HEK293T (cell line): ENCODE data around the gene PCGF2.
"Not testable (repeated sequence)": the region's sequence is repeated elsewhere in the genome, so short reads cannot be mapped to it uniquely, and the experiment has no call there.

Experiments used
- CTCF ChIA-PET: fragments of 350-600 bp; formaldehyde crosslinking; extraction: SDS; loops from one replicate; lab custom pipeline; 2021; ENCODE audit warnings: antibody characterized with exemption, inconsistent platforms; lab: Yijun Ruan, JAX
- POLR2A ChIA-PET: fragments of 350-600 bp; formaldehyde crosslinking; extraction: SDS; loops from one replicate; lab custom pipeline; 2020; ENCODE audit warnings: antibody characterized with exemption, inconsistent platforms; lab: Yijun Ruan, JAX
- DNase-seq: peaks from one replicate; pipeline ENCODE4 v3.0.0; 2012; ENCODE audit warnings: mixed read lengths; ENCODE audit errors: extremely low spot score
- ARNT ChIP-seq: fragments of 450-650 bp; IDR thresholded peaks from 2 replicates; pipeline ENCODE4 v1.6.1; 2017; ENCODE audit warnings: mild to moderate bottlenecking
- BHLHE40 ChIP-seq: fragments of 450-650 bp; IDR thresholded peaks from 2 replicates; pipeline ENCODE4 v1.6.1; 2016; ENCODE audit warnings: mild to moderate bottlenecking, moderate library complexity, borderline replicate concordance
- CTBP1 ChIP-seq: fragments of 450-650 bp; IDR thresholded peaks from 2 replicates; pipeline ENCODE4 v1.6.1; 2016; ENCODE audit warnings: borderline replicate concordance
- ELF4 ChIP-seq: fragments of 450-650 bp; IDR thresholded peaks from 2 replicates; pipeline ENCODE4 v1.6.1; 2017; ENCODE audit warnings: antibody characterized with exemption
- FOXA1 ChIP-seq: fragments of 450-650 bp; IDR thresholded peaks from 2 replicates; pipeline ENCODE4 v1.6.1; 2016; ENCODE audit warnings: mild to moderate bottlenecking
- FOXK2 ChIP-seq: fragments of 450-650 bp; IDR thresholded peaks from 2 replicates; pipeline ENCODE4 v1.6.1; 2016; ENCODE audit warnings: mild to moderate bottlenecking
- FOXM1 ChIP-seq: fragments of 450-650 bp; IDR thresholded peaks from 2 replicates; pipeline ENCODE4 v1.6.1; 2017; ENCODE audit warnings: mild to moderate bottlenecking, borderline replicate concordance
- HDGF ChIP-seq: fragments of 450-650 bp; IDR thresholded peaks from 2 replicates; pipeline ENCODE4 v1.6.1; 2017; ENCODE audit warnings: antibody characterized with exemption, borderline replicate concordance
- L3MBTL2 ChIP-seq: fragments of 450-650 bp; conservative IDR thresholded peaks from 2 replicates; pipeline ENCODE4 v1.6.1; 2016; ENCODE audit warnings: mild to moderate bottlenecking
- LEF1 ChIP-seq: fragments of 450-650 bp; IDR thresholded peaks from 2 replicates; pipeline ENCODE4 v1.6.1; 2017; ENCODE audit warnings: mild to moderate bottlenecking, borderline replicate concordance
- NFRKB ChIP-seq: fragments of 450-650 bp; IDR thresholded peaks from 2 replicates; pipeline ENCODE4 v1.6.1; 2016; ENCODE audit warnings: mild to moderate bottlenecking, moderate library complexity
- SP1 ChIP-seq: fragments of 450-650 bp; IDR thresholded peaks from 2 replicates; pipeline ENCODE4 v1.6.1; 2017
- SUZ12 ChIP-seq: fragments of 450-650 bp; IDR thresholded peaks from 2 replicates; pipeline ENCODE4 v1.6.1; 2016; ENCODE audit warnings: mild to moderate bottlenecking
- TARDBP ChIP-seq: fragments of 450-650 bp; IDR thresholded peaks from 2 replicates; pipeline ENCODE4 v1.6.1; 2016
- ZNF384 ChIP-seq: fragments of 450-650 bp; IDR thresholded peaks from 2 replicates; pipeline ENCODE4 v1.6.1; 2016
- TF ChIP-seq, protein P1 (sequence below): fragments of 450-650 bp; IDR thresholded peaks from 2 replicates; pipeline ENCODE4 v1.6.1; 2016

The PCGF2 gene

DNA sequence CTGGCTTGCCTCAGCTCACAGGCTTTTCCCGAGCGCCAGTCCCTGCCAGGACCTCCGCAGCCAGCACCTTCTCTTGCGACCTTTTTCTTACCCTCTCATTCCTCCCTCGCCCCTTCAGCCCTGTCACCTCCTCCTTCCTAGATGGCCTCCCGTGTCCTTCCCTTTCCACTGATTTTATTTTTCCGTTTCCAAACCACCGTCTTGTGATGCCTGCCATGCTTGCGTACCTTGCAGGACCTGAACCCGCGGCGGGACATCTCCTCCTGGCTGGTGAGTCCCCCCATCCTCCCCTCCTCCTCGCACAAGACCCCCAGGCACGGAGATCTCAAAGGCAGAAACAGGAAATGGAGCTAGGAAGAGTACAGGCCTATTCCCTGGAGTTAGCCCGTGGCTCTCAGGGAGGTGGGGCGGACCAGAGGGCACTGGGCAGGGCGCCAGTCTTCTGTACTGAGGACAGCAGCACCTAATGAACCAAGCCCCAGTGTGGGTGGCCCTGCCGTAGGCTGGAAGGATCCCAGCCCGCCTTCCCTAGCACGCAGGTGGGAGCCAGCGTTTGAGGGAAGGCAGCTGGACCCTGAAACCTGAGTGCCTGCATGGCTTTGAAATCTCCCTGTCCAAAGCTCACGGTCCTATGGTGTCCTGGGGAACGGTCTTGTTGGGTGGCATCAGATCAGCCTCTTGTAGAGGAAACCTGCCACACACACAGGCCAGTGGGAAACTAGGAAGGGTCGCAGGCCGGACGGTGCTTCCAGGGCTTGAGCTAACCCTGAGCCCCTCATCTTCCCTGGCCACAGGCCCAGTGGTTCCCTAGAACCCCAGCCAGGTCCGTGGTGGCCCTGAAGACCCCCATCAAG lies 17.4 kb downstream of the PCGF2 start:
- no peak for DNase-seq
- TF ChIP-seq FOXK2 (no peak), ELF4 (no peak), ARNT (no peak), FOXA1 (no peak), L3MBTL2 (no peak), LEF1 (no peak), ZNF384 (no peak), CTBP1 (no peak), NFRKB (no peak), FOXM1 (no peak), HDGF (no peak)
- TF ChIP-seq, protein P1, sequence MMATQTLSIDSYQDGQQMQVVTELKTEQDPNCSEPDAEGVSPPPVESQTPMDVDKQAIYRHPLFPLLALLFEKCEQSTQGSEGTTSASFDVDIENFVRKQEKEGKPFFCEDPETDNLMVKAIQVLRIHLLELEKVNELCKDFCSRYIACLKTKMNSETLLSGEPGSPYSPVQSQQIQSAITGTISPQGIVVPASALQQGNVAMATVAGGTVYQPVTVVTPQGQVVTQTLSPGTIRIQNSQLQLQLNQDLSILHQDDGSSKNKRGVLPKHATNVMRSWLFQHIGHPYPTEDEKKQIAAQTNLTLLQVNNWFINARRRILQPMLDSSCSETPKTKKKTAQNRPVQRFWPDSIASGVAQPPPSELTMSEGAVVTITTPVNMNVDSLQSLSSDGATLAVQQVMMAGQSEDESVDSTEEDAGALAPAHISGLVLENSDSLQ: no peak
- POLR2A ChIA-PET: interaction anchor here (0.6 to 3.5 kb wide), 13 partner anchors 13 to 53 kb away, joined by 3 to 19 read pairs (median 4); partner anchors contain the start of gene PSMB3
- CTCF ChIA-PET: interaction anchor here (0.7 to 1.3 kb wide), 4 partner anchors 12 to 196 kb away, joined by 3 read pairs; no protein-coding TSS in a partner anchor

DNA sequence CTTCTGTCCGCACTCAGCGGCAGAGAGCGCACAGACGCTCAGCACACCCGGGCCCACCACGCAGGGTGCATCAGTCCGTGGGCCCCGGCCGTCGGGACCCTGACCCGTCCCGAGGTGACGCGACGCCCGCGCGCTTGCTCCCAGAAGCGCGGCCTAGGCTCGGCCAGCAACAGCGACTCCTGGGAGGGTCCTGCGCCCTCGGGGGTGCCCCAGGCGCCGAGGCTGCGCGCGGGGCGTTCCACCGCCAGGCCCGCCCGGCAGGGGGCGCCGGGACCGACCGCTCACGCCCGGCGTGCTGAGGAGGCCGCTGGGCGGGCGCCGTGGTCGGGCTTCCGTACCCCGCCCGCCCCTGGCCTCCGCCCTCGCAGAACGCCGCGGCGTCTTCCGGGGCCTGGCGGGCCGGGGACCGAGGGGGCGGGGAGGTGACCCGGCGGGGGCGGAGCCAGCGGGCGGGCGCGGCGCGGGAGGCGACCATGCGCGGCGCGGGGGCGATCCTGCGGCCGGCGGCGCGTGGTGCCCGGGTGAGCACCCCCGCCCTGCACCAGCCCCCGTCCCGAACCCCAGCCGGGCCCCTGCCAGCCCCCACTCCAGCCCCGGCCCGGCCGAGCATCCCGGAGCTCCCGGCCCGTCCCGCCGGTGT lies 18.1 kb downstream of the PCGF2 start, which contains the start of gene CISD3:
Gene CISD3 (plus strand): TSS at position 456 of the 640 bp plus-strand sequence. CDS start 18 bp downstream, at position 474.
- peak; percentile 78 for DNase-seq
- TF ChIP-seq SUZ12 (no peak), L3MBTL2 (no peak), ZNF384 (no peak), HDGF (no peak), LEF1 (no peak), BHLHE40 (no peak), FOXM1 (no peak), FOXK2 (no peak), SP1 (no peak), ELF4 (no peak)
- TF ChIP-seq, protein P1: no peak
- ChIA-PET POLR2A (interaction anchor here (0.6 to 2.7 kb wide), 5 partner anchors 12 to 40 kb away, joined by 3 to 19 read pairs (median 6); no protein-coding TSS in a partner anchor), CTCF (interaction anchor here (1.0 to 1.3 kb wide), 2 partner anchors 15 to 195 kb away, joined by 3 read pairs; no protein-coding TSS in a partner anchor)

DNA sequence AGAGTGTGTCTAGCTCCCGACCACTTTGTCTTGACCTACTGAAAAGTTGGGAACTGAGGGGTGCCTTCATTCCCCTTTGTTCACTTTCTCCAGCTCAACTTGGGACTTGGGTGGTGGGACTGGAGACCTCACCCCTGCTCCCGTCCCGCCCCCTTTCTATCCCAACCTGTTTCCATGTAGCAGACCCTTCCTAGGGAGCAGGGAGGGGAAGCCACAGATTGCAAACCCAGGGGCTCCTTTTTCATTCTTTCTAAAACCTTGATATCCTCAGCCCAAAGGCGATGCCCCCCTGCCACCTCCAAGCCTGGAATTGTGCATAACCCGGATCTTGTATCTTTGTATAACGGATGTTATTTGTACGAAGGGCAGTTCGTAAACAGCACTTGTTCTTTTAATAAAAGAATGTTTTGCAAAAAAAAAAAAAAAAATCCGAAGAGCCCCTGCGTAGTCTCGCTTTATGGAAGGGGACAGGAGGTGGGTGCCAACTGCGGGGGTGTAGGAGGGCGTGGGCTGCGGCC lies 18.7 kb downstream of the PCGF2 start:
- ChIA-PET CTCF (interaction anchor here (0.6 to 1.4 kb wide), 2 partner anchors 19 to 52 kb away, joined by 3 to 6 read pairs; partner anchors contain the start of gene PCGF2), POLR2A (interaction anchor here (1.2 to 2.7 kb wide), 3 partner anchors 23 to 124 kb away, joined by 5 to 9 read pairs (median 5); partner anchors contain the start of genes MLLT6 and RPL23)
- TF ChIP-seq HDGF: no peak
- no peak for TF ChIP-seq BHLHE40
- DNase-seq: no peak

DNA sequence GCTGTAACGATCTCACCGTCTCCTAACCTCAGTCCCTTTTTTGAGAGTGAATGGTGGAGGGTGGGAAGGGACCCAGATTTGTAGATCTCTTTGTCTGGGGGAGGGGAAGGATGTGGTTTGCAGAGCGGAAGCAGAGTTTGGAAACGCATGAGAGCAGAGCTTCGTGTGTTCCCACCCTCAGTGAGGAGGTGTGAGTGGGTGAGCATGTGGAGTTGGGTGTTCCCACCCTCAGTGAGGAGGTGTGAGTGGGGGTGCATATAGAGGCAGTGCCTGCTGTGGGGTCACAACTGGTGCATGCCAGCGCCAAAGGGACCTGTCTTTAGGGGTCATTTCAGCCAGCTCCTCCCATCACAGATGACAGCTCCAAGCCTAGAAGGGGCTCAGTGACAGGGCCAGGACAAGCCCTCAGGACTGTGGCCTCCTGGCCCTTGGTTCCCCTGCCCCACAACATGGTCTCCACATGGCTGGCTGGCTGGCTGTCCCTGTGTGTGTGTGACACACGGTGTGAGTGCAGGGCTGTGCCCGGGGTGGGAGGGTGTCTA lies 19.8 kb downstream of the PCGF2 start:
- TF ChIP-seq HDGF: no peak
- TF ChIP-seq L3MBTL2: no peak
- TF ChIP-seq ELF4: no peak
- no peak for TF ChIP-seq ZNF384
- TF ChIP-seq TARDBP: no peak
- no peak for TF ChIP-seq FOXM1
- no peak for TF ChIP-seq FOXA1
- no peak for TF ChIP-seq NFRKB
- TF ChIP-seq, protein P1: no peak
- TF ChIP-seq SP1: no peak
- TF ChIP-seq BHLHE40: no peak
- no peak for TF ChIP-seq FOXK2
- no peak for TF ChIP-seq LEF1
- TF ChIP-seq CTBP1: no peak
- no peak for TF ChIP-seq SUZ12
- no peak for TF ChIP-seq ARNT
- ChIA-PET CTCF (interaction anchor here (1.4 kb wide), 2 partner anchors 22 to 51 kb away, joined by 3 to 6 read pairs; no protein-coding TSS in a partner anchor), POLR2A (interaction anchor here (1.0 to 2.7 kb wide), 8 partner anchors 10 to 125 kb away, joined by 3 to 9 read pairs (median 5); partner anchors contain the start of genes MLLT6, PSMB3 and RPL23)
- no peak for DNase-seq

DNA sequence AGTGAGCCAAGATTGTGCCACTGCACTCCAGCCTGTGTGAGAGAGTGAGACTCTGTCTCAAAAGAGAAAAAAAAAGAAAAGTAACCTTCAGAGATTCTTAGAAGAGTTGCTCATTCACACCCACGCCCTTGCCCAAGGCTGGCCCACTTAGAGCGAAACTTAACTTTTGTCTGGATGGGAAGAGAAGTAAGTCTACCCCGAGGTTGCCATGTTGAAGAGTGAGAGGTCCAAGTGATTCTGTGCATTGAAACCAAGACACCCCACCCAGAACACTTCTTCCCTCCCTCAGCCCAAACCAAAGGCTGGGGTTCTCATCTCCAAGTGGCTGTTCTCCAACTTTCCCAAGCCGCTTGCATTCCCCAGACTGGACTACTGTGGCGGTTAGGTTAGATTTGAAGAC lies 20.4 kb downstream of the PCGF2 start:
- no peak for DNase-seq
- ChIA-PET CTCF (interaction anchor here (1.4 kb wide), 1 partner anchor 21 kb away, joined by 3 read pairs; no protein-coding TSS in a partner anchor), POLR2A (interaction anchor here (1.2 to 2.7 kb wide), 5 partner anchors 17 to 26 kb away, joined by 3 to 9 read pairs (median 5); partner anchors contain the start of gene MLLT6)
- TF ChIP-seq ELF4: no peak

DNA sequence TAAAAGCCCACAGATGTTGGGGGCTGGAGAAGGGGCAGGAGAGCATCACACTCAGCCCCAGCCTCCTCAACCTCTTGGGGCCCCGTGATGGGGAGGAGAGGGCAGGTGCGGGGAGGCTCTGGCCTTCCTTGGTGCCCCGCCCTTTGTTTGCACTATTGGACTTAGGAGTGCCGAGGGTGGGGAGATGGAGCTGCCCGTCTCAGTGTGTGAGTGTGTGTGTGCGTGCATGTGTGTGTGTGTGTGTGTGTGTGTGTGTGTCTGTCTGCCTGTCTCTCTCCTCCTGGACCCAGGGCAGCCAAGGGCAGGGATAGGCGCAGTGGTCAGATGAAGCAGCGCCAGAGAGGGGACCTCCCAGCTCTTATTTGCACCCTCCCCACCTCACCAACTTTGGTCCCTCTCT lies 22.0 kb downstream of the PCGF2 start:
- CTCF ChIA-PET, POLR2A ChIA-PET: not testable (repeated sequence)

More for the DNA sequence above, 22.0 kb downstream of the PCGF2 start:
- DNase-seq: not testable (repeated sequence)
